Right lobe of liver (tissue), 6 donors: ENCODE data around the gene POLR1D. TPM values are rescaled to one million over a fixed set of nuclear protein-coding genes. Genes with fewer than 3 reads are reported as not detected.

Experiments
- ATAC-seq, 4 donors: fragments of 200-7000 bp; cut with Tn5 transposase; one replicate each; pipeline ENCODE4 v1.9.1; 2020; ENCODE audit warnings: mild to moderate bottlenecking in 4 of 4, moderate library complexity in 4 of 4
- DNase-seq, 3 donors: peaks; one replicate each; pipeline ENCODE4 v3.0.0-alpha.2; 2020
- H3K27ac ChIP-seq, 3 donors: fragments of 200-600 bp; one replicate each; pipeline ENCODE4 v1.8.0; 2022
- H3K27me3 ChIP-seq, 2 donors: fragments of 200-600 bp; one replicate each; pipeline ENCODE4 v1.8.0; 2022
- H3K36me3 ChIP-seq, 4 donors: fragments of 200-600 bp; sonication (generic) in 1 of 4; one replicate each; pipeline versions ENCODE4 v1.5.1 to v1.8.0; 2017 to 2022; ENCODE audit warnings: control low read depth in 1 of 4
- H3K4me1 ChIP-seq, 4 donors: fragments of 200-600 bp; sonication (generic) in 1 of 4; one replicate each; pipeline versions ENCODE4 v1.5.1 to v1.8.0; 2017 to 2022; ENCODE audit warnings: control low read depth in 1 of 4
- H3K4me3 ChIP-seq, 3 donors: fragments of 200-600 bp; one replicate each; pipeline ENCODE4 v1.8.0; 2022
- H3K9me3 ChIP-seq, 4 donors: fragments of 200-600 bp; sonication (generic) in 1 of 4; one replicate each; pipeline versions ENCODE4 v1.5.1 to v1.8.0; 2017 to 2022; ENCODE audit warnings: control low read depth in 1 of 4
- POLR2A ChIP-seq: fragments of 450-650 bp; IDR thresholded peaks from one replicate; pipeline ENCODE4 v1.6.1; 2017; ENCODE audit warnings: antibody characterized with exemption, mild to moderate bottlenecking
- WGBS: methylation state at CpG from one replicate; pipeline ENCODE4 v1.1.6; 2018; ENCODE audit warnings: low coverage, low lambda C conversion rate; ENCODE audit not compliant: insufficient coverage; ENCODE audit errors: missing lambda C conversion rate; 5-methylcytosine and 5-hydroxymethylcytosine counted together
- intact Hi-C, 2 donors: fragments of 100-400 bp; cut with DNase I; formaldehyde crosslinking; loops; one replicate each; pipeline versions ENCODE4 v1.11.2 to v1.14.1; 2022
- total RNA-seq, 6 experiments: library from RNA; depleted of rRNA in 2 of 6; stranded (reverse); fragments of >200 nt in 2 of 6; fragmentation: NEBNext Ultra II Directional in 3 of 6; extraction: Animal tissue kit (Norgen Biotek cat#: 25700) in 3 of 6; gene quantifications; one replicate each; pipeline versions ENCODE4 v1.1.0 to v1.2.4, GENCODE V29; 2016 to 2023
- TF ChIP-seq, protein P1 (sequence below), 4 donors: fragments of 200-600 bp in 3 of 4; fragments of 450-650 bp in 1 of 4; IDR thresholded peaks; one replicate each; pipeline versions ENCODE4 v1.5.1 to v1.8.0; 2016 to 2022; ENCODE audit warnings: antibody characterized with exemption in 4 of 4, mild to moderate bottlenecking in 2 of 4
- donor health status: DM: no; HTN: yes; CAD: no.
- donor health status: DM: no; HTN: no; CAD: no.
- donor health status: DM: no; HTN: no; CAD: no.
- donor health status: DM: no; HTN: yes; CAD: no.
- donor health status: DM: no; HTN: yes; CAD: no.

Gene POLR1D
- total RNA-seq, 6 experiments from 2014 or later = 34.9 to 56.2 (median 46.6) TPM

- intact Hi-C loops = no loop called here
- Histone ChIP-seq H3K36me3 (no peaks in the 10 kb centered on the region), H3K4me3 (peak overlapping the region; percentile 89 to 97 (median 97)), H3K9me3 (no peaks in the 10 kb centered on the region), H3K27me3 (no peaks in the 10 kb centered on the region), H3K27ac (peak overlapping the region; percentile 80 to 95 (median 93)), H3K4me1 (peaks cover 0 to 40% (median 6%) of the 10 kb centered on the region in 4 donors)
- TF ChIP-seq, protein P1, sequence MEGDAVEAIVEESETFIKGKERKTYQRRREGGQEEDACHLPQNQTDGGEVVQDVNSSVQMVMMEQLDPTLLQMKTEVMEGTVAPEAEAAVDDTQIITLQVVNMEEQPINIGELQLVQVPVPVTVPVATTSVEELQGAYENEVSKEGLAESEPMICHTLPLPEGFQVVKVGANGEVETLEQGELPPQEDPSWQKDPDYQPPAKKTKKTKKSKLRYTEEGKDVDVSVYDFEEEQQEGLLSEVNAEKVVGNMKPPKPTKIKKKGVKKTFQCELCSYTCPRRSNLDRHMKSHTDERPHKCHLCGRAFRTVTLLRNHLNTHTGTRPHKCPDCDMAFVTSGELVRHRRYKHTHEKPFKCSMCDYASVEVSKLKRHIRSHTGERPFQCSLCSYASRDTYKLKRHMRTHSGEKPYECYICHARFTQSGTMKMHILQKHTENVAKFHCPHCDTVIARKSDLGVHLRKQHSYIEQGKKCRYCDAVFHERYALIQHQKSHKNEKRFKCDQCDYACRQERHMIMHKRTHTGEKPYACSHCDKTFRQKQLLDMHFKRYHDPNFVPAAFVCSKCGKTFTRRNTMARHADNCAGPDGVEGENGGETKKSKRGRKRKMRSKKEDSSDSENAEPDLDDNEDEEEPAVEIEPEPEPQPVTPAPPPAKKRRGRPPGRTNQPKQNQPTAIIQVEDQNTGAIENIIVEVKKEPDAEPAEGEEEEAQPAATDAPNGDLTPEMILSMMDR (IDR thresholded peaks at IDR 0.05) = no peak
- TF ChIP-seq POLR2A = no peak
- ATAC-seq (no peak), DNase-seq (no peak)
- 10% methylated on average over 9 of the region's 13 CpGs for WGBS
Observed at GRCh38 chr13:27622102-27622820, 569 bp downstream of the POLR1D start.

DNA sequence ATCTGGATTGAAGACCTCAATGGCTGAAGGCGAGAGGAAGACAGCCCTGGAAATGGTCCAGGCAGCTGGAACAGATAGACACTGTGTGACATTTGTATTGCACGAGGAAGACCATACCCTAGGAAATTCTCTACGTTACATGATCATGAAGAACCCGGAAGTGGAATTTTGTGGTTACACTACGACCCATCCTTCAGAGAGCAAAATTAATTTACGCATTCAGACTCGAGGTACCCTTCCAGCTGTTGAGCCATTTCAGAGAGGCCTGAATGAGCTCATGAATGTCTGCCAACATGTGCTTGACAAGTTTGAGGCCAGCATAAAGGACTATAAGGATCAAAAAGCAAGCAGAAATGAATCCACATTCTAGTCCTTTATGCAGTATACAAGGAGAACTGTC lies 1.2 kb downstream of the POLR1D start:
- TF ChIP-seq, protein P1 (IDR thresholded peaks at IDR 0.05) = no peak
- TF ChIP-seq POLR2A = no peak
- Histone ChIP-seq H3K27ac (no peak overlapping the region), H3K4me1 (peaks cover 0 to 34% (median 4%) of the 10 kb centered on the region in 4 donors), H3K36me3 (no peaks in the 10 kb centered on the region), H3K27me3 (no peaks in the 10 kb centered on the region), H3K4me3 (no peak overlapping the region), H3K9me3 (no peaks in the 10 kb centered on the region)
- WGBS = 82% methylated on average over 4 of the region's 7 CpGs
- intact Hi-C loops = no loop called here
- ATAC-seq = no peak
- DNase-seq = no peak

DNA sequence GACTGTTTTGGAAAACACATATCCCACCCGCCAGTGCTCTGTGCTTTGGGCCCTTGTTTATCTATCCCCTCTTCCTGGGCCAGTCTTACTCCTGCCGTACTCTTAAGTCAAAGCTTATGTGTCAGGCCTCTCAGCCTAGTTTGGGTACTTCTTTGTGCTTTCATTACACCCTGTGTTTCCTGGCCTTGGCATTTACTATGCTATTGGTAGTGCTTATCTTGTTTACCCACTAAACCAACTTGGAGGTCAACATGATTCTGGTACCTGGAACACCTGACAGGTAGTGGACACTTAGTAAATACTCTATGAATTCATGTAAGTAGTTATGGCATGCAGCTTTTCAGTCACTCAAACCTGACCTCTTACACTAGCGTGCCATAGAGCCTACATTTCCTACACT lies 2.4 kb downstream of the POLR1D start:
- no peak overlapping the region for H3K4me3 ChIP-seq
- ATAC-seq (no peak), DNase-seq (no peak)
- TF ChIP-seq, protein P1 (IDR thresholded peaks at IDR 0.05) = no peak
- TF ChIP-seq POLR2A = no peak
- no peaks in the 10 kb centered on the region for H3K36me3 ChIP-seq
- no peaks in the 10 kb centered on the region for H3K27me3 ChIP-seq
- H3K9me3 ChIP-seq = no peaks in the 10 kb centered on the region
- H3K27ac ChIP-seq = no peak overlapping the region
- H3K4me1 ChIP-seq = peaks cover 0 to 23% (median 4%) of the 10 kb centered on the region in 4 donors
- intact Hi-C loops = no loop called here
- 83% methylated on average over 3 of the region's 3 CpGs for WGBS

DNA sequence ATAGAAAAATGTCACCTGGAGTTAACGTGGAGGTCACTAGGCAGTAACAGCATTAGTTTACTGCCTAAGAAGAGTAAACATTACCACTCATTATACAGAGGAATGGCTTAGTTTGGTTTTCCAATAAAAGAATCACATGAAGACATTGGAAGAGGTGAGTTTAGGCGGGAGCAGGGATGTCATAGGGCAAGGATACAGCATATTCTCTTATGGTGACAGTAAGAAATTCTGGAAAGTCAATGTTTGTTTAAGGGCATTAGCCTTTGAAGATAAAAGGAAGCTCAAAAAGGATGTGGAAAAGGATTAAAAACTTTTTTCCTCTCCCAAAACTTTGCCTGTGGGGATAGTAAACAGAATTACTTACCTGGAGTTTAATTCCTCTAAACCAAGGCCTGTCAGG lies 4.1 kb downstream of the POLR1D start:
- intact Hi-C loops = no loop called here
- Histone ChIP-seq H3K4me1 (peaks cover 0 to 23% (median 4%) of the 10 kb centered on the region in 4 donors), H3K27ac (no peak overlapping the region), H3K4me3 (no peak overlapping the region), H3K9me3 (no peaks in the 10 kb centered on the region), H3K27me3 (no peaks in the 10 kb centered on the region), H3K36me3 (no peaks in the 10 kb centered on the region)
- TF ChIP-seq, protein P1 (IDR thresholded peaks at IDR 0.05) = no peak
- TF ChIP-seq POLR2A = no peak
- 60% methylated on average over 2 of the region's 2 CpGs for WGBS
- no peak for DNase-seq
- ATAC-seq = no peak
